SIG-M5 treated with dmso at 0.1 percent for 504 hours (cell line): ENCODE data around the gene MRPL46.
"Not testable (repeated sequence)": the region's sequence is repeated elsewhere in the genome, so short reads cannot be mapped to it uniquely, and the experiment has no call there.

ENCODE experiments used
- DNase-seq: peaks from one replicate; lab custom pipeline; 2025; ENCODE audit not compliant: unreplicated experiment; lab: John Stamatoyannopoulos, UW

MRPL46 gene

DNA sequence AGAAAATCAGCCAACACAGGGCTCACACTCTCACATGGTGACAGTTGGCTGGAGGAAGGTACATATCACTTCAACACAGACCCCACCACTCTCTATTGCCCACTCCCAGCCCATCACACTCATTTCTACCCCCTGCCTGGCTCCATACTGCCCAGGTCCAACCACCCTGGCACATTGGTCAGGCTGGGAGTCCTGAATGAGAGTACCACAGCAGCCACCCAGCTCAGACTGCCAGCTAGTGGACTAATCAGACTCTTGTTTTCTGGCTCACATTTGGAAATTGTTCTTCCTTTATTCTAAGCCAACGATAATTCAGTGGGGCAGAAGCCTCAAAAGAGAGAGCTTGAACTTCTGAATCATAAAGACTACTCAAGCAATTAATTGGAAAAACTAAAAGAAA lies 20.0 kb downstream of the MRPL46 start:
- no peak for DNase-seq

DNA sequence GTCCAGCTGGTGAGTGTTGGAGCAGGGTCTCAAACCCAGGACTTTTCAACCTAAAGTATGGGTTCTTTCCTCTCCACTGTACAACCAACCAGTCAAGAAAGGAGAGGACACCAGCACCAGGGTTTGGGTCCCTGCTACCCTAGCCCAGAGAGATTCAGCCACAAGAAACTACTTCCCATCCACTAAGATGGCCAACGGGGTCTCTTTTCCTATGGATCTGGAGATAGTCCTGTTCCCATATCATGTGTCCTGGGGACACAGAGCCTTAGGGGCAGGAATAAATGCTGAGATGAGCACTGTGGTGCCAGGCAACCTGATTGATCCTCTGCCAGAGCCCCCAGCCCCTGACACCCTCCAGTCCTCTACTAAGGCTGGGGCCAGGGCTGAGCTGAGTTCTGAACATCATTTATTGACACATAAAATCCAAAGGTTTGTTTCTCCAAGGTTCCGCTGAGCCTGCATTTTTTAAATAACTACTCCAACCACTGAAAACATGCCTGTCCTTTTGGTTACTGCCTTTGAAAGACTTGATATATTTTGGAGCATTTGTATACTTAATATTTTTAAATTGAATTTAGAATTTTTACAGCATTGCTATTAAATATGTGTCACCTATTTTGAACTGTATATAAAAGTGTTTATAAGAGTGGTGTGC lies 26.0 kb downstream of the MRPL46 start:
- DNase-seq: no peak

DNA sequence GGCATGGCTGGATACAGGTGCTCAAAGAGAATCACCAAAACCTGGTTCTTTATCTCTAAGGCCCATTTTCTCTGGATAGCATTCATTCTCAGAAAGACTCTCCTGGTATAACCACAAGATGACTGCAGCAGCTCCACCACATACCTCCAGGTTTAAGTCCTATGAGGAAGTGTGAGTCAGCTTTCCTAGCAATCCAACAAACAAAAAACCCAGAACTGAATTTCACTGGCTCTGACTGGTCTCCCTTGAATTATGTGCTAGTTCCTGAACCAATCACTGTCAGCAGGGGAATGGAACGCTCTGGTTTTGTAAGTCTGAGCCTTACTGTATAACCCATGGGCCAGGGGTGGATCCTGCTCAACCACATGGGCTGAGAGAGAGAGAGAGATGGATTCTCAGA lies 27.2 kb downstream of the MRPL46 start:
- DNase-seq: no peak

DNA sequence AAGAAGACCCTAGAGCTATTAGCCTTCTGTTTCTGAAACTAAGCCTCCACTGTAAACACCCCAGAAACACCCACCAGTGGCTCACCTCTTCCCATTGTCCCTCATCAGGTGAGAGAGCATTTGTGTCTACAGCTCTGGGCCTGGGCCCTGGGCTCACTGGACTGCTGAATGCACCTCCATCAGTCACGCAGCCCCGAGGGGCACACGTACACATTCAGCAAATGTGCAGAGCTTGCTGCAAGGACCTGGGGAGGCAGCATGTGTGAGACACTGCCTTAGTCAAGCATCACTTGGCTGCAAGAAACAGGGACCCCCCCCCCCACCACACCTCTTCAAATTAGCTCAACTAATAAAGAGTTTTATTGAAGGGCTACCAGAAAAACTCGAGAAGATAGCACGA lies 29.0 kb downstream of the MRPL46 start:
- no peak for DNase-seq

GRCh38 chr15:88434106-88434505 lies 33.1 kb downstream of the MRPL46 start:
- DNase-seq: not testable (repeated sequence)

DNA sequence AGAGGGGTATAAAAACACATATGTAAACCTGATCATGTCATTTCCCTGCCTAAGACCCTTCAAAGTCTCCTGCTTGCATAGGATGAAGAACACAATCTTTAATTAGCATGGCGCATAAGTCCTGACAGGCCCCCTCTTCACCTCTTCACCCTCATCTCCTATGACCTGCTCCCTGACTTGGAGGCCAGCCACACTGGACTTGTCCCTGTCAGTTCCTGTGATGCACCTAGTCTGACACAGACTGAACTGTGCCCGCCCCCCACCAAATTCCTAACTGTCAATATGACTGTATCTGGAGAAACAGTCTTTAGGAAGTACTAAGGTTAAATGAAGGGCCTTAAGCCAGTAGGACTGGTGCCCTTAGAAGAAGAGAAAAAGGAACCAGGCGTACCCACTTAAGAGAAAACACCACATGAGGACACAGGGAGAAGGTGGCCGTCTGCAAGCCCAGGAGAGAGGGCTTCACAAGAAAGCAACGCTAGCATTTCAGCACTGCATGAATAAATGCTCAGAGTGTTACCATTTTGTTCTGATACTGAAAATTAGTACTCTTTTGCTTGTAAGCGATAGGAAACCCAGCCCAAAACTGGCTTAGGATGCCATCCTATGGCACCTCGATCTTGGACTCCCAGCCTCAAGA lies 34.0 kb downstream of the MRPL46 start:
- no peak for DNase-seq

- DNase-seq: no peak
These were observed 35.7 kb downstream of the MRPL46 start for GRCh38 chr15:88431441-88431840.

GRCh38 chr15:88430051-88430450 lies 37.1 kb downstream of the MRPL46 start:
- DNase-seq: no peak

DNA sequence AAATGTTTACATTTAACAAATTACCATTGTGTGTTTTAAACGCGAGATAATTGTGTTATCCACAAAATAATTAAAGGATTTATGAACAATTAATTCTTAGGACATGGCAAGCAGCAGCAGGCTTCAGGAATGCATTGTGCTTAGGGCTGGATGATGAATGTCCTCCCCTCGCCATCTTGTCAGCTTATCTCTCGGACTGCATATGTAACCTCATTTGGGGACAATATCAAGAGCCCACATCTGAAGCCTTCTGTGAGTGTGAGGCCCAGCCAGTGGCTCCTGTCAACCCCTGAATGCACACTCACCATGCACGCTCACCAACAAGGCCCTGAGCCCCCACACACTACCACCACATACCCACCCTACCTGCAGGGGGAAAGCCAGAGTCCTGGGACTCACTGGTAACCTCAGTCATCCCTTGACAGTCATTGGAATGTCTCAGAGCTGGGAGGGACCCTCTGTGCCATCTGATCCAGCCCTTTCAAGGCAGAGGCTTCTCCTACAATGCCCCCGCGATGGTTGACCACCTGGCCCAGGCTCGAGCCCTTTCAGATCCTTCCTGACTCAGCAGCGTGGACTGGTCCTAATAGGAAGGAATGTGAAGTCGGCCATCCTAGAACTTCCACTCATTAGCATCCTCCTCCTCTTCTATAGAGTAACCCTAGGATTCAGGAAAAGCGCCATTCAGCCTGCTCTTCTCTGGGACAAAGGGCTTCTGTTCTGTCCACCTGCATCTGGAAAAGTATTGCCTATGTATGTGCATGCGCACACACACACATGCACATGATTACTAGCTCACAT lies 38.2 kb downstream of the MRPL46 start:
- DNase-seq: no peak

DNA sequence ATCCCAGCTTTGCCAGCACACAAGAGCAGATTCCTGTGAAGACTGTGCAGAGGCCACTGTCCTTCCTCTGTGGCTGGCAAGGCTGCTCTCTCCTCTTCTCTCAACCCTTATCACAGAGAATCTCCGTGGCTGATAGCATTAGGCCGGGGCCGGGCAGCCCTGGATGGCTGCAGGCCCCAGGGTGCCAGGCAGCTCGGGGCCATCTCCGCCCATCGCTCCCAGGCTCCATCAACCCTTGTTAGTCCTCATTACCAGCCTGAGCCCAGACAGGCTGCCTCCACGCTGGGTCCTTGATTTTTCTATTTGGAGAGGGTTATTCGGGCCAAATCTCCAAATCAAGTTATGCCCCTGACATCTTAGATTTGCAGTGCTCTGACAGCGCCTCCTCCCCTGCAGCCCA lies 39.1 kb downstream of the MRPL46 start:
- no peak for DNase-seq

- no peak for DNase-seq
These were observed 40.9 kb downstream of the MRPL46 start for GRCh38 chr15:88426304-88426703.

GRCh38 chr15:88423331-88423730 lies 43.9 kb downstream of the MRPL46 start:
- DNase-seq: no peak

GRCh38 chr15:88419830-88420229 lies 47.4 kb downstream of the MRPL46 start:
- no peak for DNase-seq
